GM18520 (cell line): ENCODE measurements around the gene S100A5.
"Not testable (repeated sequence)": the region's sequence is repeated elsewhere in the genome, so short reads cannot be mapped to it uniquely, and the experiment has no call there.

ENCODE experiments used
- ATAC-seq: cut with Tn5 transposase; IDR thresholded peaks from one replicate; pipeline ENCODE4 v1.9.1; 2021; ENCODE audit not compliant: unreplicated experiment

Gene S100A5

GRCh38 chr1:153567621-153568366, 27.1 kb upstream of the S100A5 start:
- ATAC-seq = no peak

- no peak for ATAC-seq
These were observed 26.0 kb upstream of the S100A5 start for GRCh38 chr1:153566414-153567371.

- ATAC-seq = peak; percentile 34
These were observed 25.0 kb upstream of the S100A5 start, which contains the start of gene S100A2 for GRCh38 chr1:153565529-153566374. TSS of gene S100A2 (minus strand) at chr1:153565844. CDS start at chr1:153563877, 1,967 bp downstream.

- ATAC-seq = no peak
These were observed 23.3 kb upstream of the S100A5 start for GRCh38 chr1:153563991-153564390.

- ATAC-seq = no peak
These were observed 22.8 kb upstream of the S100A5 start for GRCh38 chr1:153563483-153563901.

GRCh38 chr1:153562021-153562420, 21.3 kb upstream of the S100A5 start:
- ATAC-seq = not testable (repeated sequence)

- ATAC-seq = no peak
These were observed 20.8 kb upstream of the S100A5 start for GRCh38 chr1:153561466-153561985.

- no peak for ATAC-seq
These were observed 20.2 kb upstream of the S100A5 start for GRCh38 chr1:153560771-153561465.

- ATAC-seq = no peak
These were observed 19.5 kb upstream of the S100A5 start for GRCh38 chr1:153560241-153560640.

- ATAC-seq = no peak
These were observed 17.1 kb upstream of the S100A5 start for GRCh38 chr1:153557877-153558276.

GRCh38 chr1:153556348-153556747, 15.6 kb upstream of the S100A5 start:
- ATAC-seq = no peak

- ATAC-seq = no peak
These were observed 13.3 kb upstream of the S100A5 start for GRCh38 chr1:153553830-153554541.

- no peak for ATAC-seq
These were observed 12.4 kb upstream of the S100A5 start for GRCh38 chr1:153553096-153553495.

- no peak for ATAC-seq
These were observed 11.6 kb upstream of the S100A5 start for GRCh38 chr1:153552335-153552734.

GRCh38 chr1:153550827-153551500, 10.2 kb upstream of the S100A5 start:
- no peak for ATAC-seq

GRCh38 chr1:153550398-153550758, 9.6 kb upstream of the S100A5 start:
- ATAC-seq = no peak

- ATAC-seq = no peak
These were observed 9.1 kb upstream of the S100A5 start for GRCh38 chr1:153549741-153550397.
